GM23248 (cell line): ENCODE results near the gene MME.

Source experiments
- EZH2 ChIP-seq: fragments of 200-600 bp; sonication (generic); IDR thresholded peaks from 2 replicates; pipeline ENCODE4 v1.6.1; 2018; ENCODE audit warnings: antibody characterized with exemption, mild to moderate bottlenecking; ENCODE audit not compliant: insufficient read depth, poor library complexity, severe bottlenecking
- EZH2phosphoT487 ChIP-seq: fragments of 200-600 bp; sonication (generic); IDR thresholded peaks from 2 replicates; pipeline ENCODE4 v1.6.1; 2018; ENCODE audit warnings: antibody characterized with exemption, moderate library complexity, mild to moderate bottlenecking, low read depth; ENCODE audit not compliant: insufficient read depth

- no peak for TF ChIP-seq EZH2phosphoT487
- TF ChIP-seq EZH2, result no peak
Observed at GRCh38 chr3:155110996-155111901, 31.1 kb downstream of the MME start.
